SK-N-SH treated with all-trans-retinoic acid at 6 μM for 48 hours (cell line): ENCODE measurements around the gene PCDHB15.

ENCODE experiments used
- ATAC-seq: fragments of 200-7000 bp; cut with Tn5 transposase; 3 replicates; pipeline ENCODE4 v1.9.1; 2020; ENCODE audit warnings: mild to moderate bottlenecking, moderate library complexity
- ARNTL ChIP-seq: fragments of 450-650 bp; formaldehyde crosslinking; IDR thresholded peaks from 2 replicates; pipeline ENCODE4 v1.5.0; 2020; ENCODE audit warnings: low read depth, mild to moderate bottlenecking, moderate library complexity, borderline replicate concordance
- BACH2 ChIP-seq: fragments of 250-450 bp; sonication (Bioruptor Pico); IDR thresholded peaks from 2 replicates; pipeline ENCODE4 v1.9.0; 2021; ENCODE audit warnings: mild to moderate bottlenecking, borderline replicate concordance
- CREB5 ChIP-seq: fragments of 250-450 bp; sonication (Bioruptor Pico); IDR thresholded peaks from 2 replicates; pipeline ENCODE4 v1.5.1; 2020; ENCODE audit warnings: low read depth, mild to moderate bottlenecking, moderate library complexity
- CSRNP3 ChIP-seq: fragments of 250-450 bp; sonication (Bioruptor Pico); IDR thresholded peaks from 2 replicates; pipeline ENCODE4 v1.5.1; 2021; ENCODE audit warnings: mild to moderate bottlenecking, moderate library complexity
- ESRRG ChIP-seq: fragments of 250-450 bp; sonication (Bioruptor Pico); IDR thresholded peaks from 2 replicates; pipeline ENCODE4 v1.6.1; 2021; ENCODE audit warnings: mild to moderate bottlenecking
- GLIS3 ChIP-seq: fragments of 250-450 bp; sonication (Bioruptor Pico); IDR thresholded peaks from 2 replicates; pipeline ENCODE4 v1.5.0; 2020; ENCODE audit warnings: mild to moderate bottlenecking, moderate library complexity
- ISL1 ChIP-seq: fragments of 250-450 bp; sonication (Bioruptor Pico); IDR thresholded peaks from 2 replicates; pipeline ENCODE4 v2.1.2; 2022; ENCODE audit warnings: mild to moderate bottlenecking, moderate library complexity
- OSR1 ChIP-seq: fragments of 250-450 bp; sonication (Bioruptor Pico); IDR thresholded peaks from 2 replicates; pipeline ENCODE4 v1.8.0; 2022; ENCODE audit warnings: moderate library complexity, mild to moderate bottlenecking, inconsistent platforms
- POU6F1 ChIP-seq: fragments of 250-450 bp; sonication (Bioruptor Pico); IDR thresholded peaks from 2 replicates; pipeline ENCODE4 v1.8.0; 2021; ENCODE audit warnings: low read depth, mild to moderate bottlenecking, moderate library complexity, borderline replicate concordance
- RARB ChIP-seq: fragments of 250-450 bp; sonication (Bioruptor Pico); IDR thresholded peaks from 2 replicates; pipeline ENCODE4 v1.8.0; 2021; ENCODE audit warnings: mild to moderate bottlenecking, moderate library complexity
- SNAI2 ChIP-seq: fragments of 250-450 bp; sonication (Bioruptor Pico); IDR thresholded peaks from 2 replicates; pipeline ENCODE4 v1.5.0; 2020; ENCODE audit warnings: mild to moderate bottlenecking, moderate library complexity
- TCF4 ChIP-seq: fragments of 250-450 bp; sonication (Bioruptor Pico); IDR thresholded peaks from 2 replicates; pipeline ENCODE4 v1.8.0; 2021; ENCODE audit warnings: mild to moderate bottlenecking, moderate library complexity, borderline replicate concordance
- TOX ChIP-seq: fragments of 250-450 bp; sonication (Bioruptor Pico); IDR thresholded peaks from 2 replicates; pipeline ENCODE4 v1.8.0; 2021; ENCODE audit warnings: mild to moderate bottlenecking, moderate library complexity, borderline replicate concordance
- ZC3H10 ChIP-seq: fragments of 250-450 bp; sonication (Bioruptor Pico); IDR thresholded peaks from 2 replicates; pipeline ENCODE4 v1.5.1; 2021; ENCODE audit warnings: mild to moderate bottlenecking, moderate library complexity
- ZFP3 ChIP-seq: fragments of 250-450 bp; sonication (Bioruptor Pico); IDR thresholded peaks from 2 replicates; pipeline ENCODE4 v1.5.0; 2020; ENCODE audit warnings: mild to moderate bottlenecking, moderate library complexity
- ZFP30 ChIP-seq: fragments of 450-650 bp; formaldehyde crosslinking; IDR thresholded peaks from 2 replicates; pipeline ENCODE4 v1.5.0; 2022; ENCODE audit warnings: mild to moderate bottlenecking, moderate library complexity
- ZNF565 ChIP-seq: fragments of 450-650 bp; formaldehyde crosslinking; conservative IDR thresholded peaks from 2 replicates; pipeline ENCODE4 v1.5.0; 2020; ENCODE audit warnings: low read depth, mild to moderate bottlenecking, moderate library complexity
- ZNF70 ChIP-seq: fragments of 450-650 bp; formaldehyde crosslinking; IDR thresholded peaks from 2 replicates; pipeline ENCODE4 v1.5.0; 2020; ENCODE audit warnings: mild to moderate bottlenecking, moderate library complexity
- TF ChIP-seq, protein P1 (sequence below): fragments of 250-450 bp; sonication (Bioruptor Pico); IDR thresholded peaks from 2 replicates; pipeline ENCODE4 v1.8.0; 2020; ENCODE audit warnings: mild to moderate bottlenecking, moderate library complexity, borderline replicate concordance

PCDHB15 gene

DNA sequence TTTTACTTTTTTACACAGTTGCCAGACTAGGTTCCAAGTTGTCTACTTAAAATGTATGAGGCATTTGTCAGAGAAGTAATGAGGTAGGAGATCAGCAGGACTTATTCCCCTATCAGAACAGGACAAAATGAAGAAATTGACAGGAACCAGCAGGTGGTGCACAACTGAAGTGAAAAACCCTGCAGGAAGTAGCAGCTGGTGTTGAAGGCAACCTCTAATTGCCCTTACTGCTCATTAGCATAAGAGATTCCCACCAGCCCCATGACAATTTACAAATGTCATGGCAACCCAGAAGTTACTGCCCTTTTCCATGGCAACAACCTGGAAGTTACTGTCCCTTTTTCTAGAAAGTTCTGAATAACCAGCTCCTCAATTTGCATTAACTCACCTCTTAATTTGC, 5.4 kb downstream of the PCDHB15 start (continued):
- TF ChIP-seq CREB5 (no peak), ZNF565 (CRISPR knock-in tag) (no peak), SNAI2 (no peak), CSRNP3 (no peak), ARNTL (CRISPR knock-in tag) (no peak)

DNA sequence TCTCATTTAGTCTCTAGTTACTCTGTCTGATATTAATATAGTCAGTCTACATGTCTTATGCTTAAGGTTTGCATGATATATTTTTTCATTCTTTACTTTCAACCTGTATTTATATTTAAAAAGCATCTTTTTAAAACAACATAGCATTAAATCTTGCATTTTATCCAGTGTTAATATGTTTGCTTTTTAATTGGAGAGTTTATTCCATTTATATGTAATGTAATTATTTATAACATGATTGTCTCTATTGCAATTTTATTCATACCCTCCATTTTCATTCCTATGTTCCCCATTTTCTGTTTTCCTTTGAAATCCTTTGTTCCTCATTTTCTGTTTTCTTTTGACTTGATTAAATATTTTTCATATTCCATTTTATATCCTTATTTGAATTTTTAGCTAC, 13.3 kb downstream of the PCDHB15 start:
- ATAC-seq = no peak
- no peak for TF ChIP-seq ZFP3
- no peak for TF ChIP-seq TOX (CRISPR knock-in tag)
- no peak for TF ChIP-seq ISL1
- no peak for TF ChIP-seq ESRRG (CRISPR knock-in tag)
- TF ChIP-seq POU6F1 (CRISPR knock-in tag) = no peak
- no peak for TF ChIP-seq OSR1

GRCh38 chr5:141258948-141259347, 13.8 kb downstream of the PCDHB15 start:
- ATAC-seq = no peak
- TF ChIP-seq ZFP30 (no peak), CREB5 (no peak)

- no peak for TF ChIP-seq RARB (CRISPR knock-in tag)
- TF ChIP-seq TOX (CRISPR knock-in tag) = no peak
- TF ChIP-seq CREB5 = no peak
- TF ChIP-seq TCF4 (CRISPR knock-in tag) = no peak
- TF ChIP-seq ZC3H10 = no peak
- no peak for TF ChIP-seq ARNTL (CRISPR knock-in tag)
- TF ChIP-seq GLIS3 (CRISPR knock-in tag) = no peak
- no peak for TF ChIP-seq BACH2 (CRISPR knock-in tag)
- ATAC-seq = no peak
Observed at GRCh38 chr5:141260458-141261237, 15.5 kb downstream of the PCDHB15 start.

DNA sequence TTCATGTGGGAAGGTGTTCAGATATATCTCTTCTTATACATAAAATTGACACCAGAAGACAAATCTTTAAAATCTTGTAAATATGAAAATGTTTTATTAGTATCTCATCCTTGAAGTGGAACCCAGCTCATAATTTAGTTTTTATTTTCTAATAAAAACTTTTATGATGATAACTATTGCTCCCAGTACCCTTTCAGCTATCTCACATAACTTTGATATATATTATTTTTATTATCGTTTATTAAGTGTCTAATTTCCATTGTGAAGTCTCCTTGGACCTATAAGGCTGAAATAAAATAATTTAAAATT, 16.0 kb downstream of the PCDHB15 start:
- ATAC-seq = no peak
- TF ChIP-seq ZNF70 (CRISPR knock-in tag) (no peak), ZNF565 (CRISPR knock-in tag) (no peak), ZFP3 (no peak), CSRNP3 (no peak), ESRRG (CRISPR knock-in tag) (no peak), ZC3H10 (no peak), TCF4 (CRISPR knock-in tag) (no peak), GLIS3 (CRISPR knock-in tag) (no peak), POU6F1 (CRISPR knock-in tag) (no peak), ARNTL (CRISPR knock-in tag) (no peak), RARB (CRISPR knock-in tag) (no peak), ISL1 (no peak)
- TF ChIP-seq, protein P1, sequence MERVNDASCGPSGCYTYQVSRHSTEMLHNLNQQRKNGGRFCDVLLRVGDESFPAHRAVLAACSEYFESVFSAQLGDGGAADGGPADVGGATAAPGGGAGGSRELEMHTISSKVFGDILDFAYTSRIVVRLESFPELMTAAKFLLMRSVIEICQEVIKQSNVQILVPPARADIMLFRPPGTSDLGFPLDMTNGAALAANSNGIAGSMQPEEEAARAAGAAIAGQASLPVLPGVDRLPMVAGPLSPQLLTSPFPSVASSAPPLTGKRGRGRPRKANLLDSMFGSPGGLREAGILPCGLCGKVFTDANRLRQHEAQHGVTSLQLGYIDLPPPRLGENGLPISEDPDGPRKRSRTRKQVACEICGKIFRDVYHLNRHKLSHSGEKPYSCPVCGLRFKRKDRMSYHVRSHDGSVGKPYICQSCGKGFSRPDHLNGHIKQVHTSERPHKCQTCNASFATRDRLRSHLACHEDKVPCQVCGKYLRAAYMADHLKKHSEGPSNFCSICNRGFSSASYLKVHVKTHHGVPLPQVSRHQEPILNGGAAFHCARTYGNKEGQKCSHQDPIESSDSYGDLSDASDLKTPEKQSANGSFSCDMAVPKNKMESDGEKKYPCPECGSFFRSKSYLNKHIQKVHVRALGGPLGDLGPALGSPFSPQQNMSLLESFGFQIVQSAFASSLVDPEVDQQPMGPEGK (CRISPR knock-in tag) = no peak
